Left renal cortex interstitium (tissue), 4 donors: ENCODE results near the gene ZNF362. TPM values are rescaled to one million over a fixed set of nuclear protein-coding genes. Genes with fewer than 3 reads are reported as not detected.

Experiments
- DNase-seq, 4 donors: peaks; one replicate each; pipeline ENCODE4 v3.0.0-alpha.2; 2013; ENCODE audit warnings: low read depth in 4 of 4, low spot score in 2 of 4, missing footprints in 1 of 4
- polyA plus RNA-seq, 4 donors: library from polyadenylated mRNA; unstranded; fragments of 120-200 nt; gene quantifications; one replicate each; pipeline ENCODE4 v1.2.1, GENCODE V29; 2013; ENCODE audit not compliant: insufficient read length in 4 of 4

The ZNF362 gene
- polyA plus RNA-seq, 4 donors = 55.5 to 80.2 (median 66.3) TPM

GRCh38 chr1:33244143-33244808 lies 12.0 kb upstream of the ZNF362 start:
- DNase-seq = no peak

GRCh38 chr1:33244809-33245186 lies 11.5 kb upstream of the ZNF362 start:
- DNase-seq = no peak

- DNase-seq = no peak
These were observed 10.1 kb upstream of the ZNF362 start for GRCh38 chr1:33246171-33246570.

DNA sequence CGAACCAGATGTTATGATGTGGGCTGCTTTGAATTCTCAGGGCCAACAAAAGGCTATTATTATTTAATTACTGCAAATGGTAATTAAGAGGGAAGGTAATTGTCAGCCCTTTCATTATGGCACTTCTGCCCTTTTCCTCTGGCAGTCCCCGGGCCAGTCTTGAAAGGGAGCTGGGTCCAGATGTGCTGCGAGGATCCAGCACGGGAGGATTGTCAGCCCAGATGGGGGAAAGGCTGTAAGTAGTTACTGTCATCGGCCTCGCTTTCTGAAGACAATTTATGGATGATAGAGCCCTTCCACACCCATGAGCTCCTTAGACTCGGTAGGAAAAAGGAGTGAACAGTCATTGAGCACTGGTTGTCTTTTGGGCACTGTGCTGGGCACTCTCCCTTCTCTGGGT lies 8.7 kb upstream of the ZNF362 start:
- no peak for DNase-seq

DNA sequence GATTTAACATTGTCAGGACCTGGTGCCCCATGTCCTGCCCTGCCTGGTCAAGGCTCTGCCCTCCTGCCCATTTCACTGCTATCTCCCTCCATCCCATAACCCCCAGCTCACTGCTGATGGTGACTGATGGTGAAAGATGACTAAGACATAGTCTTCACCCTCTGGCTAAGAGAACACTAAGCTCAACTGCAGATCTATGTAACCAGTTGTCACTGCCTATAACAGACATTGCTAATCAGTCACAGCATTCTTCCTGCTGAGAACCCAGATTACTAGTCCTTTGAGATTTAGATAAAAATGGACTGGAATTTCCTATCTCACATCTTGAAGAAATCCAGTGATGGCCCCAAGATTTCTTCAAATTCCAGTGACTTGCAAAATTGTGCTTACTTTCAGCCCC lies 8.0 kb upstream of the ZNF362 start:
- DNase-seq = no peak

- DNase-seq = no peak
These were observed 6.9 kb upstream of the ZNF362 start for GRCh38 chr1:33249422-33249821.

- DNase-seq = no peak
These were observed 6.1 kb upstream of the ZNF362 start for GRCh38 chr1:33250217-33250616.

- DNase-seq = no peak
These were observed 5.6 kb upstream of the ZNF362 start for GRCh38 chr1:33250724-33251123.

DNA sequence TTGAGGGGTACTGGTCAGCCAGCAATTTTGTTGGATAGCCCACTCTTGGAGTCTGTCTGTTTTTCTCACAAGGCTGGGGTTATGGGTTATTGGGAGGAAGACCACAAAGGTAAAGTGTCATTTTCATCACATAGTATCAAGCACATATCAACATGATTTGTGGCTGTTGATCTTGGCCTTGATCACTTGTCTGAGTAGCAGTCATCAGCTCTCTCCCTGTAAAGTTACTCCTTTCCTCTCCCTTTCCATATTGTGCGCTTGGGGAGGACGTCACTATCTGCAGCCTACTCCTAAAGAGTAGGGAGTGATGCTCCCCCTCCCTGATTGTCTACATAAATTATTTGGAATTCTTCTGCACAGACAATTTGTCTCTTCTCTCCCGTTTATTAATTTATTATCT lies 1.8 kb upstream of the ZNF362 start:
- no peak for DNase-seq

DNA sequence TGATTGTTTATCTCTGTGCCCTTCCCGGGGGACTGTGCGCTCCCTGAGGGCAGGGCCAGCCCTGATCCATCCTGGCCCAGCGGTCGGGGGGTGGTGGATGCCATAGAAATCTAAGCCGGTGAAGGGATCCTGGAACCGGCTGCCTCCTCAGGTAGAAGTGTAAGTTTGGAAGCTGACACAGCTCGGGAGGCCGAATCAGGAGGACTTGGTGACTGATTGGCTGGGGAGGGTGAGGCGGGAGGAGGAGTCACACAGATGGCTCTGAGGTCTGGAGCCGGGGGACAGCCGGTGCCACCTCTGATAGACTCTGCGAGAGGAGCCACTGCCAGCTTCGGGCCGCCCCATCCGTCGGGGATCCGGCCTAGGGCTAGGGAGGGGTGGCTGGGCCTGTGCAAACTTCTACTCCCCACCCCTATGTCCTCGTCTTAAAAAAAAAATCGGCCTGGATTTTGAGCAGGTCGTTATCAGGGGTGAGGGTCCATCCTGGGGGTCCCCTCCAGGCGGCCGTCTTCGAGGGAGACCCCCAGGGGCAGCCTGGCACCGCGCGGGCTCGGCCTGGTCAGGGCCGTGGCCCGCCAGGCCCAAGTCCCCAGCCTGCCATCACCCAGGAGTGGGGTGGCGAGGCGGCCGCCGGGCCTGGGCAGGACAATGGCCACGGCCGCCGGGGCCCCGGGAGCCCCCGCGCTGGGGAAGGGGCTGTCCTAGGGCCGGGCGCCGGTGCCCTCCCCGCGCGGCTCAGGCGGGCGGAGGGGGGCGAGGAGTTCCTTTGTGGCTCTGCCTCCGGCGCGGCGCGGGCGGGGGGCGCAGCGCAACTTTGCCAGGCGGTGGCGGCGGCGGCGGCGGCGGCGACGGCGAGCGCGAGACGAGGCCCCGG lies 708 bp upstream of the ZNF362 start:
- no peak for DNase-seq

DNA sequence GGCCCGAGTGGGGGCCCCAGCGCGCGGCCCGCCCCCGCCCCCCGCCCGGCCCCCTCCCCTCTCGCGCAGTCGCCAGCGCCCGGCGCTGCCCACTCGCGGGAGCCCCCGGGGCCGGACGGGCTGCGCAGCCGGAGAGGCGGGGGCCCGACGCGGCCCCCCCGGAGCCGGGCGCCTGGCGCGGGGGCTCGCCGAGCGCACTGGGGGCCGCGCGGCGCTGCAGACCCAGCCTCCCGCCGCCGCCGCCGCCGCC lies 146 bp upstream of the ZNF362 start:
- DNase-seq = no peak

DNA sequence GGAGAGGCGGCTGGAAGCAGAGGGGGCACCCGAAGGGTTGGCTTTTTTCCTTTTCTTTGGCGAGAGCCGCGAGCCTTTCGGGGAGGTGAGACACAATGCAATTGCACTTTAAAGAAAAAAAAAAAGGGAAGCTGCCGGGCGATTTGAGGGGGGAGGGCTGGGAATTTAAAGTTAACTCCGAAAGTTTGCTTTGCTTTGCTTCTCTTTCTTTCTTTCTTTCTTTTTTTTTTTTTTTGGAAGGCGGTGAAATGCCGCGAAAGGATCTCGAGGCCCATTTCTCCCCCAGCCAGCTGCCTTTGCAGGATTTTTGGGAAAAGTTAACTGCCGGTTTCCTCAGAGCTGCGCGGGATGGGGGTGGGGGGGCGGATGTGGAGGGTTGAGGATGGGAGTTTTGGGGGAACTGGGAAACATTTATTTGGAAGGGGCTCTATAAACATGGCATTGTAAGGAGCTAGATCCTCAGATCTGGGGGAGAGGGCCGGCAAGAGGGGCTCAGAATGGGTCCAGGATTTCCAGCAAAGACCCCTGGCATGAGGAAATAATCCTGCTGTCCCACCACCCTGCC lies 997 bp downstream of the ZNF362 start:
- DNase-seq = no peak

GRCh38 chr1:33257772-33258712 lies 1.8 kb downstream of the ZNF362 start:
- no peak for DNase-seq

DNA sequence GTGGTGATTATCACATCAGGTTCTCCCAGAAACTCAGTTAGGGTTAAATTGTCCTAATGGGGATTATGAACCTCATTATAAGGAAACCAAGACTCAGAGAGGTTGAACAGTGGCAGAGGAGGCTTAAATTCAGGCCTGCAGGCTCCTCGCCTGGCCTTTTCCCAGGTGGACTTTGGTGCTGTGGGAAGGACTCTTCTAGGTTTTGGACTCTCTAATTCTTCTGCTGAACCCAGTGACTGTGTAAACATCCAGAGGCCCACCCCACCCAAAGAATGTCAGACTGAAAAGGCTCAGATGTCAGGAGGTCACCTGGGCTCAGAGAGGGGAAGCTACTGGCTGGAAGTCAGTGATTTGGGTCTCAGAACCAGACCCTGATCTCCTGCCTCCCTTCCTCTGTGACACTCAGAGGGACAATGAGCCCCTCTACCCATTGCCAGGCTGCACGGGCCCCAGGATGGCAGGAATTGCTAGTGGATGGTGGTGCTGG lies 2.5 kb downstream of the ZNF362 start:
- no peak for DNase-seq

DNA sequence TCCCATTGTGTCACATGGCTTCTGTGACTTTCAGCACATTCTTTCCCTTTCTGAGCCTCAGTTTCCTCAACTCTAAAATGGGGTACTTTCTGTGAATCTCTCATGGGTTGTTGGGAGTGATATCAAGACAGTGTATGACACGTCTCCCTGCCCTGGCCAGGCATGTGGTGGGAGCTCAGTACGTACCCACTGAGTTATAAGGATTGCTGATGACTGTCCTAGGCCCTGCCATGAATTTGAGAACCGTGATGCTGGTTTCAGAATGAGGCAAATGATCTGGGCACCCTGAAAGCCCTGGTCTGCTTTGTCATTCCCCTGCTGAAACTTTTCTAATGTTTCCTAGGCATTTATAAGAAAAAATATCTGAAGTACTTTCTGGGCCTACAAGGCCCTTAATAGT lies 3.6 kb downstream of the ZNF362 start:
- no peak for DNase-seq

DNA sequence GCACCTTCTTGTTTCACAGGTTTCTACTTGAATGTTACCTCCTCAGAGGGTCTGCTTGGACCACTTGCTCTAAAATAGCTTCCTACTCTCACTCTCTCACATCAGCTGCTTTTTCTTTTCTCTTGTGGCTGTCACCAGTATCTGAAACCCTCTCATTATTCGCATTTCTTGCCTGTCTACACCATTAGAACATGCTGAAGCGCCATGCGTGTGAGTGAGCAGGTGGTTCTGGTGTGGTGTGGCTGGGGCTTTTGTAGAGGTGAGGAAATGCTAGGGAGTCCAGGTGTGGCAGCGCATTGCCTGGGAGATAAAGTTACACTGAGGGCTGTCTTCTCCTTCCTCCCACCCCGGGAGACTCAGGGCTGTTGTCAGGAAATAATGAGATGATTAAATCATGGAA lies 4.1 kb downstream of the ZNF362 start:
- no peak for DNase-seq

- DNase-seq = no peak
These were observed 5.1 kb downstream of the ZNF362 start for GRCh38 chr1:33261344-33261743.

- DNase-seq = no peak
These were observed 7.7 kb downstream of the ZNF362 start for GRCh38 chr1:33263890-33264504.

GRCh38 chr1:33265780-33266605 lies 9.7 kb downstream of the ZNF362 start:
- no peak for DNase-seq

DNA sequence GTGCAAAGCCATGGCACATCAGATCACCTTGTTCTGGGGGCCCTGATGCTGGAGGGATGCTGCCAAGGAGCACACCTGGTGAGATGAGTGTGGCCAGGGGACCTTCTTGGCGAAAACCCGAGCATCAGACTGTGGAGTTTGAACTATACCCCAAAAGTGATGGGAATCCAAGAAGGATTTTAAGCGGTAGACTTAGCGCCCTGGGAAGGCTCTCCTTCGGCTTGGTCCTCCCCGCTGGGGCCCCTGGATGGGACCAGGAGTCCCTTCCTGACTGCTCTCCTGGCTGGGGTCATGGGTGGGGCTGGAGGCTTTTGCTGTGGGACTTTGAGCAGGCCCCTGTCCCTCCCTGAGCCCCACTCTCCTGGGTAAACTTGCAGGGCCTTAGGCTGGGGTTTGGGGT lies 10.5 kb downstream of the ZNF362 start:
- no peak for DNase-seq
